Fibroblast of skin of back (primary cell): Measurements from ENCODE around the gene RFFL.
A peak's percentile ranks its signal among the peaks of the same experiment; 100 is the strongest.

Source experiments
- DNase-seq: peaks from one replicate; pipeline ENCODE4 v3.0.0-alpha.2; 2013

The RFFL gene

GRCh38 chr17:35080536-35080935 is 17.0 kb upstream of the RFFL start:
- no peak for DNase-seq

- no peak for DNase-seq
These were observed 16.3 kb upstream of the RFFL start for GRCh38 chr17:35079547-35080423.

GRCh38 chr17:35076874-35077273 is 13.4 kb upstream of the RFFL start:
- no peak for DNase-seq

- no peak for DNase-seq
These were observed 11.5 kb upstream of the RFFL start for GRCh38 chr17:35074711-35075707.

- DNase-seq, result no peak
These were observed 10.6 kb upstream of the RFFL start for GRCh38 chr17:35073991-35074627.

GRCh38 chr17:35073183-35073790 is 9.8 kb upstream of the RFFL start:
- DNase-seq, result no peak

- peak; percentile 52 for DNase-seq
These were observed 5.8 kb upstream of the RFFL start for GRCh38 chr17:35069311-35069710.

- no peak for DNase-seq
These were observed 4.7 kb upstream of the RFFL start for GRCh38 chr17:35068249-35068648.

GRCh38 chr17:35065880-35066279 is 2.4 kb upstream of the RFFL start:
- no peak for DNase-seq

- no peak for DNase-seq
These were observed 1.2 kb upstream of the RFFL start for GRCh38 chr17:35064516-35065215.

- DNase-seq, result no peak
These were observed 1.2 kb downstream of the RFFL start for GRCh38 chr17:35062308-35062707.

GRCh38 chr17:35057332-35057915 is 6.1 kb downstream of the RFFL start:
- DNase-seq, result no peak

- no peak for DNase-seq
These were observed 7.5 kb downstream of the RFFL start for GRCh38 chr17:35056013-35056412.

- no peak for DNase-seq
These were observed 10.3 kb downstream of the RFFL start for GRCh38 chr17:35053204-35053603.

GRCh38 chr17:35052780-35053179 is 10.7 kb downstream of the RFFL start:
- peak; percentile 3 for DNase-seq

GRCh38 chr17:35052241-35052610 is 11.3 kb downstream of the RFFL start:
- DNase-seq, result peak; percentile 17

- peak; percentile 5 for DNase-seq
These were observed 11.8 kb downstream of the RFFL start for GRCh38 chr17:35051579-35052240.

GRCh38 chr17:35051183-35051578 is 12.3 kb downstream of the RFFL start:
- no peak for DNase-seq

- no peak for DNase-seq
These were observed 13.3 kb downstream of the RFFL start for GRCh38 chr17:35050170-35050569.

GRCh38 chr17:35048685-35049379 is 14.7 kb downstream of the RFFL start:
- no peak for DNase-seq
